Activated CD8-positive, alpha-beta memory T cell treated with anti-CD3 and anti-CD28 coated beads for 48 hours (primary cell): ENCODE measurements around the gene PEX10.

Experiments
- DNase-seq, 3 experiments: peaks; one replicate each; pipeline ENCODE4 v3.0.0-alpha.2; 2020; ENCODE audit warnings: low read depth in 2 of 3, low spot score in 2 of 3

The PEX10 gene

GRCh38 chr1:2426540-2426939, 14.2 kb upstream of the PEX10 start:
- no peak for DNase-seq

DNA sequence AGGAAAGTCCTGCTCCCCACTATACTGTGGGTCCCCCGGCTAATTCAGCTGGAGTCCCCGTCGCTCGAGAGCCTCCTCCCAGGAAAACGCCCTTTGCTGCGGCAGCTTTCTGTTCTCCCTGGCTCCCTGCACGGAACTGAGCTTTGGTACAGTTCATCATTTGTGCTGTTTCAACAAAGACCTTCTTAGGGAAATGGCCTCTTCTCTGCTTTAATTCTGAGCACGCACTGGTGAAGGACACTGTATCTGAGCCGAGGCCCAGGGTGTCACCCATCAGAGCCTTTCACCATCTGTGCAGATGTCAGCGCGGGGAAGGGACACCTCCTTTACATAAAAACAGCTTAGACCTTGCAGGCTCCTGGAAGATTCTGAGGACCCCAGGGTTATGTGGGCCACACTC, 13.5 kb upstream of the PEX10 start:
- DNase-seq = no peak

DNA sequence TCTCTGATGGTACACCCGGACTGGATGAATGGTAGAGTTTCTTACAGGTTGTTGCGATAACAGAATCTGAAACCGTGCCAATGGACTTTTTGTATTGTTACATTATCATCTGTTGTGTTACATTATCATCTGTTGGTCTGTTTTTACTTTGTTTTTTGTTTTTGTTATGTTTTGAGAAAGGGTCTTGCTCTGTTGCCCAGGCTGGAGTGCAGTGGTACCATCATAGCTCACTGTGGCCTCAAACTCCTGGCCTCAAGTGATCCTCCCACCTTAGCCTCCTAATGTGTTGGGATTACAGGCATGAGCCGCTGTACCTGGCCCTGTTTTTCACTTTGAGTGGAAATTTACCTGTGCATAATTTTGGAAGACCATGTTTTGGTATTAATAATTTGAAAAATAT, 10.2 kb upstream of the PEX10 start:
- DNase-seq = no peak

- DNase-seq = no peak
Observed at GRCh38 chr1:2419416-2419815, 7.1 kb upstream of the PEX10 start.

DNA sequence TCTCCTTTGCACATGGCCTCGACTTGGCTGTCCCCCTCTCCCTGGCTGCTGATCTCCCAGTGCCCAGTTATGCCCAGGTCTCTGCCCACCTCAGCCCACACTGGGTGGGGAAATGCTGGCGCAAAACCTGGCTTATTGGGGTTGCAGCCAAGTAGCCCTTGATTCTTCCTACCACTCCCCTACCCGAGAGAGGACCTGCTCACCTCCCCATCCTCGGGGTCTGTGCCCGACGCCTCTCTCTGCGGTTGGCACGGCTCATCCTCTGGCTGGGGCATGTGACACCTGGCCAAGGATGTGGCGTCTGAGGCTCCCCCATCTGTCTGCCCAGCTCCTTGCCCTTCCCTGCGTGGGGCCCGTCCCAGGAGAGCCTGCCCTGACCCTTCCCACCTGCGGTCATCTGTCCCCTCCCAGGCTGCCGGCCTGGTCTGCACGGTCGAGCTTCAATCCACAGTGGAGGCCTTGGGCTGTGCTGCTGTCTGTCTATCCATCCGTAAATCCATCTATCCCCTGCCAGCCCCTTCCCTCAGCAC, 6.5 kb upstream of the PEX10 start:
- DNase-seq = no peak

- no peak for DNase-seq
Observed at GRCh38 chr1:2417833-2418225, 5.5 kb upstream of the PEX10 start.

DNA sequence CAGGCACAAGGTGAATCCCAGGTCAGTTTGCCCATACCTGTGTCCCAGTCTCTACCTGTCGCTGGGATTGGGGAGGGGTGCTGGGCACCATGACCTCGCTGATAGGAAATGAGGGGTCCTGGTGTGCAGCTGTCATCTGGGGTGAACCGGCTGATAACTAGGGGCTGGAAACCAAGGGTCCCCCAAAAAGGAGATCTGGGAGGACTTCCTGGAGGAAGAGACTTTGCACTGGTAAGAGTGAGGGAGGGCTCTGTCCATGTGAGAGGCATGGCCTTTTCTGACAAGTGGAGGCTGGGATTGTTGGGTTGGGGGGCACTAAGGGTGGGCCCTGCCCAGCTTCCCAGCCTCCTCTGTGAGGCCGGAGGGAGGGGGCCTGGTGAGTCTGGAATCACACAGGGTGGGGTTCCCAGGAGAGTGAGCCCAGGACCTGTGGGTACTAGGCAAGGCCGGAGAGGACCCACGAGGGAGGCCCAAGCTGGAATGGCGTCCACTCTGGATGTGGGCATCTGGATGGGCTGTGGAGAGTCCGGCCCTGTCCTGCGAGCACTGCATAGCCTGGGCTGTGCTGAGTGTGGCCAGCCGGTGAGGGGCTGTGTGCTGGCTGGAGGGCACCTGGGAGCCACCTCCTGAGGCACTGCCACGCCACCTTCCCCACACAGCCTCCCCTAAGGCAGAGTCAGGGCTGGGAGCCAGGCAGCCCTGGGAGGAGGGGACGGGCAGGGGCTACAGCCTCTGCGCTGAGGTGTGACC, 4.9 kb upstream of the PEX10 start:
- DNase-seq = no peak

GRCh38 chr1:2416403-2416802, 4.0 kb upstream of the PEX10 start:
- DNase-seq = no peak

- DNase-seq = peak in 1 of 3 experiments; percentile 16
Observed at GRCh38 chr1:2415801-2416208, 3.4 kb upstream of the PEX10 start.

DNA sequence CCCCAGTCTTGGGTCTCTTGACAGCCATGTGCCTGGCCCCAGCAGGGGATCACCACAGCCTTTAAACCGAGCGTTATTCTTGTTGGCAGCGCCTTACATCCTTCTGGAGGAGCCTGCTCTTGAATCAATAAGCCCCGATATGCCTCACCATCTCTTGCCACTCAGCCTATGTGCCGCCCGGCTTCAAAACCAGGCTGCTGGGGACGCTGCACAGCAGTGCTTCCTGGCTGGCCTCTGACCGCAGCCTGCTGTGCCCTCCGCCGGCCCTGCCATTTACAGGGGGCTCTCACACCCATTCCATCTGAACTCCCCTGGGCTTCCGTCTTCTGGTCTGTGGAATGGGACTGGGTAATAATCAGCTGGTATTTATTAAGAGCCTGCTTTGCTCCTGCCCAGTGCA, 3.0 kb upstream of the PEX10 start:
- DNase-seq = no peak

DNA sequence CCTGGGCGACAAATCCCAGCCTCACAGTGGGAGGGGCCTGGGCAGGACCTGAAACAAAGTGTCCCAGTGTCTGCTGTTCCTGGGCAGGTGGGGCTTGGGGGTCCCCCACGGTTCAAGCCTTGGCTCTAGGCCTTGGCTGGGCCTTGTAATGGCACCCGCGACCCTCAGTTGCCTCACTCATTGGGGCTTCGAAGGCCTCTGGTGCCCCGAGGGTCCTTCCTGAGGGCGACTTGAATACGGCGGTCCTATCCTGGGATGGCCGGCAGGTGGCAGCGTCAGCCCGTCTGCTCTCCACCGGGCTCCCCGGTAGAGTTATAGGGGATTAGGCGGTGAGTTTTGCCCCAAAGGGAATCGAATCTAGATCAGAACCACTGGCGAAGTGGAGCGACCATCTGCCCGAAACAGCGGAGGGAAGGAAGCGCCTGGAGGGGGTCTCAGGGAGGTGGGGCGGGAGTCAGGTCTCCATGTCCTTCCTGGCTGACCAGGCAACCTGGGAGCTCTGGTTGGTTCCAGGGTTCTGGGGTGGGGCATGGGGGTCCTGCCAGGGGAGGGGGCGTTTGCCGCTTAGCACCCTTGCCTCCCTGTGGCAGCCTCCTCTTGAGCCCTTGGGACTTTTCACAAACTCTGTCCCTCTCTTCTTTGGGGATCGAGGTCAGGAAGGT, 2.1 kb upstream of the PEX10 start:
- peak; percentile 62 to 72 (median 64) for DNase-seq

DNA sequence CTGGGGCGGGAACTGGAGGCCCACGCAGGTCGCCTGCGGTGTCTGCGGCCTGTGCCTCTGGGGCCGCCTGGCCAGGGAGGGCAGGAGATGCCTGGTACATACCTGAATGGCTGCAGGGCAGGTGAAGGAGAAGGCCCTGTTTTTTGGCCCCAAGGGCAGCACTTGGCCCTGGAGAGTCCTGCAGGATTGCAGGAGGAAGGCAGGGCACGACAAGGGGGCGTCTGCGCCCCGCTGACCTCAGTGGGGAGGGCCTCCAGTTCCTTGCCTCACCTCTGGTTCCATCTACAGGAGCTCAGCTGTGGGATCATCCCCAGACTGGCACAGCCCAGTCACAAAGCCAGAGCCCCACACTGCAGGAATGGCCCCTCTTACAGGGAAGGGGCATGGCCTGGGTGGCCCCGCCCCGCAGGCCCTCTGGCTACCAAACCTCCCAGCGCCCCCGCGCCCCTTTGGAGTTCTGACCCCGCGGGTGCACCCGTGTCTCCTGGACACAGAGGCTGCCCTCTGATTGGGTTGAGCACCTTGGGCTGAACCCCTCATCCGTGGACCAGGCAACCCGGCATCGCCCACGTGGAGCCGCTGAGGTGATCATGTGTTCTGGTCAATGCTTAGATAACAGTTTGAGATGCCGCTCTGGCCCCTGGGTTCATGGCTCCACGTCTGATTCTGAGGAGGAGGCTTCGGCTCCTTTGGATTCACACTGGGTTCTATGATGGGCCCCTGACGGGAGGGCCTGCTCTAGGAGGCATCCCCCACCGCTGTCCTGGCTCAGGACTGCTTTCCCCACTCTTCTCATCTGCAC, 1.3 kb upstream of the PEX10 start:
- DNase-seq = peak in 1 of 3 experiments; percentile 33

- DNase-seq = no peak
Observed at GRCh38 chr1:2412773-2413494, 570 bp upstream of the PEX10 start.

- DNase-seq = no peak
Observed at GRCh38 chr1:2411801-2412394, 466 bp downstream of the PEX10 start.

- no peak for DNase-seq
Observed at GRCh38 chr1:2409745-2410144, 2.6 kb downstream of the PEX10 start.

GRCh38 chr1:2408859-2409276, 3.5 kb downstream of the PEX10 start:
- no peak for DNase-seq

GRCh38 chr1:2408456-2408855, 3.9 kb downstream of the PEX10 start:
- no peak for DNase-seq

DNA sequence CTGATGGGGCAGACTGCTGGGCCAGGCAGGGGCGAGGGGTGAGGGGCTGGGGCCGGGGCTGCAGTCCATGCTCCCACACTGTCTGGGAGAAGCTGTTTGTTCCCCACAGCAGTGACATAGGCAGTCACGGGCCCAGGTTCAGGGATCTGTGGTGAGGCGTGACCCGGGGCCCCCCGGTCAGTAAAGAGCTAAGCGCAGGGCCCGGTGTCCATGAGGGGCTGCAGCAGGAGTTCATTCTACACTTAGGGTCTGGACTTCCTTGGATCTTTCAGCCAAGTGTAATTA, 4.4 kb downstream of the PEX10 start:
- no peak for DNase-seq

DNA sequence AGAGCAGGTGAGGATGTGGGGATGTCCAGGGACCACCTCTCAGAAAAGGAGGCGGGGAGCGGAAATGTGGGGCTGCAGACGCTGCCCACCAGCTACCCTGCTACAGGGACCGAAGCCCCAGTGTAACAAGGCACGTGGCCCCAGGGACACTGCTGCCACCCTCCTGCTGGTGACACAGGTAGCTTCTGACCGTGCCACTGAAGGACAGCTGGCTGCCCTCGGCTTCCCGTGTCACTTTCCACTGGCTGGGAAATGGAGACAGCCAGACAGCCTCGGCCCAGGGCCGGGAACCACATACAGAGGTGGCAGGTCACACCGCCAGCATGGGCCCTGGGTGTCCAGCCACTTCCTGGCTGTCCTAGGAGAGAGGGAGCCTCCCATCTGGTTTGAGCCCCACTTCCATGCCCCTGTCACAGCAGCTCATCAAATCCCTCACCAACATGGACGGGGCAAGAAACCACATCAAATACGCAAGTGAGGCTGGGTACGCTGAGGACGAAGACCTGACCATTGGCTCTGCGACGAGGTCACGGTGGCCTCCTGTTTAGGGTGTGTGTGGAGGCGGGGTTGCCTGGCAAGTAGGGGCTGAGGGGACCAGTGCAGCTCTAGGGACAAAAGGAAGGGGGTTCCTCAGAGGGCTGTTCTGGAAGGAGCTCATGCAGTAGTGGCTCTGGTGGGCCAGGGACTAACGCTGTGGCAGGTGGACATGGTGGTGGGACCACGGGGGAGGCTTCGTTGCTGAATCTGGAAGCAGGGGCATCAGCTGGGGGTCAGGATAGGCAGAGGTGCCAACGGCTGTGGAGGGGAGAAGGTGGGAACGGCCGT, 5.0 kb downstream of the PEX10 start:
- no peak for DNase-seq

- no peak for DNase-seq
Observed at GRCh38 chr1:2406451-2407041, 5.8 kb downstream of the PEX10 start.
